Hippocampal formation (tissue), 2 donors: ENCODE measurements around the gene TBC1D14.
"Not testable (repeated sequence)": the region's sequence is repeated elsewhere in the genome, so short reads cannot be mapped to it uniquely, and the experiment has no call there.

Source experiments
- DNase-seq, 2 donors: peaks; one replicate each; lab custom pipeline; 2025; lab: John Stamatoyannopoulos, UW

TBC1D14 gene

DNA sequence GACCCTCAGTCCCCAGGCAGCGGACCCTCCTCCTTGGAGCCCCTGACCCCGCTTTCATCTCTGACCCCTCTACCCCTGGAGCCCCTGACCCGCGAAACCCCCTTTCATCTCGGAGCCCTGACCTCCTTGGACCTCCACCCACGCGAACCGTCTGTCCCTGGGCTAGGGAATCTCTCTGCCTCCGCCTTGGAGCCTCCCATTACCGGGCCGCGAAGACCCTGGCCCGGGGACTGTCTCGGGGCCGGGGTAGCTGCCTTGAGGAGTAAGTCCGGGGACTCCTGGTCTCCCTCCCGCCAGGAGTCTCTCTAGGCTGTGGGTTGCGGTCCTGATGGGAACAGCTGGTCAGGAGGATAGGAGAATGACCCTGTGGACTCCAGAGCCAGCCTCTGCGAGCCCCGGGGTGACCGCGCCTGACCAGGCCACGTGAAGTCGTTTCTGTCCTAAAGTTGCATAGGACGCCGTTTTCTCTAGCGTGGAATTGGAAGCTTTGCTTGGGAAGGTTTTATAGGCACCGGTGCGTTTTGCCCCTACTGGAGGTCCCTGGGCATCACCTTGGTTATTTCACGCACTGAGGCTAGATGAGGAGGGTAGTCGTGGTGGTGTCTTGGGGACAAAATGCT, 824 bp downstream of the TBC1D14 start:
- DNase-seq, result no peak

- DNase-seq, result no peak
Measured at GRCh38 chr4:6910960-6911874, 1.6 kb downstream of the TBC1D14 start.

DNA sequence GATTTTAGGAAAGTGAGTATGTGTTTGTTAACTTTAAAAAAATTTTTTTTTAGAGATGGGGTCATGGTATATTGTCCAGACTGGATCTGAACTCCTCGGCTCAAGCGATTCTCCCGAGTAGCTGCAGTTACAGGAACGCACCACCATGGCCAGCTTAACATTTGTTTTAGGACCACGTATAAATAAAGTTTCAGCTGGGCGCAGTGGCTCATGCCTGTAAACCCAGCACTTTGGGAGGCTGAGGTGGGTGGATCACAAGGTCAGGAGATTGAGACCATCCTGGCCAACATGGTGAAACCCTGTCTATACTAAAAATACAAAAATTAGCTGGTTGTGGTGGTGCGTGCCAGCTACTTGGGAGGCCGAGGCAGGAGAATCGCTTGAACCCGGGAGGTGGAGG, 2.3 kb downstream of the TBC1D14 start:
- DNase-seq, result not testable (repeated sequence)

DNA sequence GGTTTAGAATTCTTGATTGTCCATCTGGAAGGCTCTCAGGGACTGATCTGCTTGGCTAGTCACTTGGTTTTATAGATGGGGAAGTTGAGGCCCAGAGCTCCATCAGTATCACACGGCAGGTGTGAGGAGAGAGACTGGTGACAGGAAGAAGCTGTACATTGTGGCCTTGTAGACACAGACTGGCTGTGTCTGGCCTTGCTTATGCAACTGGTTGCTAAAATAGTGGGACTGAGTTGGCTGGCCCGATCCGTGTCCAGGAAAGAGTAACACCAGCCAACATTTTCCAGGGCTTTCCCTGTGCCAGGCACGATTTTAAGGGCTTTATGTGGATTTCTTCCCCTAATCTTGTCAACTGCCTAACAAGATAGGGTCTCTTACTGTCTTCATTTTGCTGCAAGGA, 2.8 kb downstream of the TBC1D14 start:
- no peak for DNase-seq

DNA sequence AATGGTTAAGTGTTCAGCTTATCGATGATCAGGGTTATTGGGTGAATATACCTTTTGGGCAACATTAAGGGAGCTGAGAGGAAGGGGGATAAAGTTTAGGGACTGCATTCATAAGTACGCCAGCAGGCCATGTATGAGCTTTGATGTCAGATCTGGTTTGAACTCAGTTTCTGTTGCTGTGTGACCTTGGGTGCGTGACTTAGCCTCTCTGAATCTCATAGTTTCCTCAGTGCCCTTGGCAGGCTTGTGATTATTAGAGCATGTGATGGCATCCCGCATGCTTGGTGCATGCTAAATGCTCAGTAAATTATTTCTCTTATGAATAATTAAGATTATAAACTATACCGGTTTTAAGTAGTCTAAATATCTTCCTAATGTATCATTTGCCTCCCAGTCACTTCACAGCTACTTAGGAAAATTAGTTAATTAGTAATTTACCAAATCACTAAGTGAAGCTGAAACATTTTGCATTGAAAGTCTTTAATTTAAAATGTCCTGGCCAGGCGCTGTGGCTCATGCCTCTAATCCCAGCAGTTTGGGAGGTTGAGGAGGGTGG, 3.8 kb downstream of the TBC1D14 start:
- no peak for DNase-seq

DNA sequence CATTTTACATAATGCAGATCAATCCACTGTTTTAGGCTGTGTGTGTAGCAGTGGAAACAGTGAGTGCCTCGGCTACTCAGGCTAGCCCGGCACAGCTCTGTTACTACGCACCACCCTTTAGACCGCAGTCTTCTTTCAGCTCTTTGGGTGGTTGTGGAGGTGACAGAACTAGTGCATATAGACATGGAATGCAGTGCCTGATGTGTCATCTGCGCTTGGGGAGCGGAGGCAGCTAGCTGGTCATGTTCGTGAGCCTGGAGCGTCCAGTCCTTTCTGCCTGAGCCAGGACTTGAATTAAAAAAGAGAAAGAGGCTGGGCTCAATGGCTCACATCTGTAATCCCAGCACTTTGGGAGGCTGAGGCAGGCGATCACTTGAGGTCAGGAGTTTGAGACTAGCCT, 4.8 kb downstream of the TBC1D14 start:
- DNase-seq, result no peak

DNA sequence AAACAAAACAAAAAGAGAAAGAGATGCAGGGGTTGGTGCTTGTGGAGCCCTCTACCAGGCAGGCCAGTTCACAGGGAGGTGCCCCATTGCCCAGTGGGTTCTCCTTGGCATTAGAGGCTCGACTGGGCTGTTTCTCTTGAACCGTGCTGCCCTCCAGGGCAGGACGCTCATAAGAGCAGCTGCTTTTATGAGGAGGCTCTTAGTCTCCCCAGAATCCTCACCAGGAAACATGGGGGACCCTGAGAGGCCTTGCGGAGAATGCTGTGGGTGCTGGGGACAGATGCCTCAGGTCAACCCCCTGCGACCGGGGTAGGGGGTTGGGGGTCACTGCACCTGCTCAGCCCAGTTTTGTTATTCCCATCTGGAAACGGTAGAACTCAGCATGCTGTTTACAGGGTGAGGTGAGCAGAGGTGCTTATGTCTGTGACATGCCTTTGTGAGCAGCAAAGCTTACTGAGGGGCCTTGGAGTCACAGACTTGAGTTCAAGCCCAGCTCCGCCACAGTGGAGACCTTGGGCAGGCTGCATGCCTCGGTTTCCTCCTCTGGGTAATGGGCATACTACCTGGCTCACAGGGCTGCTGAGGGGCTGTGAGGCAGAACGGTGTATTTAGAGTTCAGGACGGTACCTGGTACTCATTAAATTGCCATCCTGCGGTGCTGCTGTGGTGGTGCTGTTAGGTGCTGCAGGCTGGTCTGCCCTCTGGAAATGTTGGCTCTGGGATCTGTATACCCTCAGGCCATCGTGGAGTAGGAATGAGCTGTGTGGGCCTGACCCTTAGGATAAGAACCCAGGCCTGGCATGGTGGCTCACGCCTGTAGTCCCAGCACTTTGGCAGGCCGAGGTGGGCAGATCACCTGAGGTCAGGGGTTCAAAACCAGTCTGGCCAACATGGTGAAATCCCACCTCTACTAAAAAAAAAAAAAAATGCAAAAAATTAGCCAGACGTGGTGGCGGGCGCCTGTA, 5.7 kb downstream of the TBC1D14 start:
- DNase-seq, result no peak

GRCh38 chr4:6916069-6916586, 6.5 kb downstream of the TBC1D14 start:
- DNase-seq, result no peak

GRCh38 chr4:6916587-6917460, 7.2 kb downstream of the TBC1D14 start:
- no peak for DNase-seq

GRCh38 chr4:6917461-6918271, 8.0 kb downstream of the TBC1D14 start:
- no peak for DNase-seq

- DNase-seq, result no peak
Measured at GRCh38 chr4:6918338-6918737, 8.7 kb downstream of the TBC1D14 start.

GRCh38 chr4:6920171-6920570, 10.5 kb downstream of the TBC1D14 start:
- DNase-seq, result no peak

- DNase-seq, result no peak
Measured at GRCh38 chr4:6923507-6923906, 13.9 kb downstream of the TBC1D14 start.

GRCh38 chr4:6924361-6924779, 14.7 kb downstream of the TBC1D14 start:
- no peak for DNase-seq

DNA sequence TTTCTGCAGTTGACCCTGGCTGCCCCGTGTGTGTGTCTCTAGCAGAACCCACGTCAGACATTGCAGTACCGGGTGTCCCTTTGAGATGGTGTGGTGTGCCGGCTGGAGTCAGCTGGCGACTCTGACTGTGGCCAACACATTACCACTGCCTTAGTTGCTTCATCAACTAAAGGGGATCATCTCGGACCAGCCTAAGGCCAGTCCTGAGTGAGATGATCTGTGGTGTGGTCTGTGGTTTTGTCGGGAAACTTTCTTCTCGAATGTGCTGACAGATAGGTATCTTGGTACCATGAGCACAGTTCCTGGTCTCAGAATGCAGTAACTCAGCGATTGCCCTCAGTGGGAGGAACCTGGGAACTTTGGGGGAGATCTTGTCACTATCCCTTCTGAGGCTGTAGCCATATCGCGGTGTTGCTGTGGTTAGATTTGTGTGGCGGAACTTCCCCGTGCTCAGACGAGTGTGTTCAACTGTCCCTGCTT, 15.8 kb downstream of the TBC1D14 start:
- DNase-seq, result no peak

- DNase-seq, result no peak
Measured at GRCh38 chr4:6926081-6926480, 16.5 kb downstream of the TBC1D14 start.

- no peak for DNase-seq
Measured at GRCh38 chr4:6926681-6927478, 17.3 kb downstream of the TBC1D14 start.

- no peak for DNase-seq
Measured at GRCh38 chr4:6928081-6928480, 18.5 kb downstream of the TBC1D14 start.

DNA sequence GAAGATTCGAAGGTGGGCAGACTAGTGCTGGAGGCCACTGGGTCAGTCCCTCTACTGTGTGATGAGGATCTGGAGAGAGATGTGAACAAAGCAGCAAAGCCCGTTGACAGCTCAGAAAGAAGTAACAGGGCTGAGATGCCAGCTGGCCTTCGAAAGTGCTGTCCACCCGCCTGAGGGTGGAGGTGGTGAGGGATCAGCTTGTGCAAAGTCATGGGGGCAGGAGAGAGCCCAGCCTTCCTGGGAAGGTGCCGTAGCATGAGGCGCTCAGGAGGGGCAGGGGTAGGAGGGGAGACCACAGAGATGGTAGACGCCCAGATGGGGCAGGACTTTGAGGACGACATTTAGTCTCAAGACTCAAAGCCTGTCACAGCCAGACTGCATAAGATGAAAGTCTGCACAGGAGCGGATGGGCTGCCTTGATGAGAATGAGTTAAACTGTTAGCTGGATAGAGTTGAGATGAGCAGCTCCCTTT, 19.7 kb downstream of the TBC1D14 start:
- DNase-seq, result no peak
